Neural crest cell (in vitro differentiated cells): ENCODE measurements around the gene INPP5J. TPM values are rescaled to one million over a fixed set of nuclear protein-coding genes. Genes with fewer than 3 reads are reported as not detected.

Experiments used
- DNase-seq: peaks from one replicate; pipeline ENCODE4 v3.0.0; 2021; ENCODE audit warnings: low read depth, mixed read lengths, low spot score
- H3K27ac Mint-ChIP-seq: one replicate; pipeline ENCODE4 v1.8.0; 2021; ENCODE audit warnings: mild to moderate bottlenecking, mixed read lengths; ENCODE audit not compliant: unreplicated experiment
- H3K27me3 Mint-ChIP-seq: 2 replicates; pipeline ENCODE4 v1.8.0; 2021; ENCODE audit warnings: low read depth, mild to moderate bottlenecking, mixed read lengths
- H3K36me3 Mint-ChIP-seq: 2 replicates; pipeline ENCODE4 v1.8.0; 2021; ENCODE audit warnings: low read depth, mild to moderate bottlenecking, mixed read lengths
- H3K4me1 Mint-ChIP-seq: 2 replicates; pipeline ENCODE4 v1.8.0; 2021; ENCODE audit warnings: mixed read lengths
- H3K4me3 Mint-ChIP-seq: one replicate; pipeline ENCODE4 v1.8.0; 2021; ENCODE audit warnings: mild to moderate bottlenecking, mixed read lengths
- H3K9me3 Mint-ChIP-seq: 2 replicates; pipeline ENCODE4 v1.8.0; 2021; ENCODE audit warnings: mixed read lengths
- total RNA-seq: library from RNA; stranded (reverse); gene quantifications from 2 replicates; pipeline ENCODE4 v1.2.1, GENCODE V29; 2021
- TF ChIP-seq, protein P1 (sequence below): fragments of 200-600 bp; sonication (generic); conservative IDR thresholded peaks from 2 replicates; pipeline ENCODE4 v1.5.0; 2021; ENCODE audit warnings: antibody characterized with exemption, mild to moderate bottlenecking

The INPP5J gene
- total RNA-seq, 1 donor from 2014 or later = 4.7 TPM

DNA sequence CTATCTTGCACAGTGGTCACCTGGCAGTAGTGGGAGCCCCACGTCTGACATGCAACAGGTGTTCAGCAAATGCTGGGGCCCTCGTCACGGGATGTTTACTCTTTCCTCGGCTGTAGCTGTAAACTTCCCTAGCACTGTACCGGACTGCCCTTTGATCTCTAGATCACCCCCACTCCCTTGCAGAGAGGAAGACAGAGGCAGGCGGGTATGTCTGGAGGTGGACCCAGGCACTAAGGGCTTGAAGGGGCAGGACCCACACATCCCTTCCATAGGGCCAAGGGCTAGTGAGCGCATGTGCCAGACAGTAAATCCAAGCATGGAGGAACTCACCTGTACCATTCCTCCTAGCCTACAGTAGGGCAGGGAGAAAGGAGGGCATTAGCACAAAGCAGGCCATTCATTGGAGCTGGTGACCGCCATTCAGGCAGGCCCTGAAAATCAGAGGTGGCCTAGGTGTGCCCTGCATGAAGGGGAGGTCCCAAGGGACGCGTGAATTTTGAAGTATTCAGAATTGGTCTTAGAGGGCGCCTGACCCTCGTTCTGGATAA lies 43.6 kb upstream of the INPP5J start:
- TF ChIP-seq, protein P1, sequence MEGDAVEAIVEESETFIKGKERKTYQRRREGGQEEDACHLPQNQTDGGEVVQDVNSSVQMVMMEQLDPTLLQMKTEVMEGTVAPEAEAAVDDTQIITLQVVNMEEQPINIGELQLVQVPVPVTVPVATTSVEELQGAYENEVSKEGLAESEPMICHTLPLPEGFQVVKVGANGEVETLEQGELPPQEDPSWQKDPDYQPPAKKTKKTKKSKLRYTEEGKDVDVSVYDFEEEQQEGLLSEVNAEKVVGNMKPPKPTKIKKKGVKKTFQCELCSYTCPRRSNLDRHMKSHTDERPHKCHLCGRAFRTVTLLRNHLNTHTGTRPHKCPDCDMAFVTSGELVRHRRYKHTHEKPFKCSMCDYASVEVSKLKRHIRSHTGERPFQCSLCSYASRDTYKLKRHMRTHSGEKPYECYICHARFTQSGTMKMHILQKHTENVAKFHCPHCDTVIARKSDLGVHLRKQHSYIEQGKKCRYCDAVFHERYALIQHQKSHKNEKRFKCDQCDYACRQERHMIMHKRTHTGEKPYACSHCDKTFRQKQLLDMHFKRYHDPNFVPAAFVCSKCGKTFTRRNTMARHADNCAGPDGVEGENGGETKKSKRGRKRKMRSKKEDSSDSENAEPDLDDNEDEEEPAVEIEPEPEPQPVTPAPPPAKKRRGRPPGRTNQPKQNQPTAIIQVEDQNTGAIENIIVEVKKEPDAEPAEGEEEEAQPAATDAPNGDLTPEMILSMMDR = no peak
- no peak for DNase-seq
- peaks cover under 1% of the 10 kb centered on the region for H3K27me3 Mint-ChIP-seq
- no peak overlapping the region for H3K27ac Mint-ChIP-seq
- H3K36me3 Mint-ChIP-seq = no peaks in the 10 kb centered on the region
- peak overlapping the region; percentile 52 for H3K4me3 Mint-ChIP-seq
- no peaks in the 10 kb centered on the region for H3K9me3 Mint-ChIP-seq
- peaks cover 33% of the 10 kb centered on the region for H3K4me1 Mint-ChIP-seq

- TF ChIP-seq, protein P1 = no peak
- Mint-ChIP-seq H3K27ac (peak overlapping the region; percentile 100), H3K27me3 (peaks cover 3% of the 10 kb centered on the region), H3K4me1 (peaks cover 38% of the 10 kb centered on the region), H3K36me3 (no peaks in the 10 kb centered on the region), H3K9me3 (no peaks in the 10 kb centered on the region), H3K4me3 (peak overlapping the region; percentile 97)
- no peak for DNase-seq
Measured at GRCh38 chr22:31080164-31080847, 42.5 kb upstream of the INPP5J start.

DNA sequence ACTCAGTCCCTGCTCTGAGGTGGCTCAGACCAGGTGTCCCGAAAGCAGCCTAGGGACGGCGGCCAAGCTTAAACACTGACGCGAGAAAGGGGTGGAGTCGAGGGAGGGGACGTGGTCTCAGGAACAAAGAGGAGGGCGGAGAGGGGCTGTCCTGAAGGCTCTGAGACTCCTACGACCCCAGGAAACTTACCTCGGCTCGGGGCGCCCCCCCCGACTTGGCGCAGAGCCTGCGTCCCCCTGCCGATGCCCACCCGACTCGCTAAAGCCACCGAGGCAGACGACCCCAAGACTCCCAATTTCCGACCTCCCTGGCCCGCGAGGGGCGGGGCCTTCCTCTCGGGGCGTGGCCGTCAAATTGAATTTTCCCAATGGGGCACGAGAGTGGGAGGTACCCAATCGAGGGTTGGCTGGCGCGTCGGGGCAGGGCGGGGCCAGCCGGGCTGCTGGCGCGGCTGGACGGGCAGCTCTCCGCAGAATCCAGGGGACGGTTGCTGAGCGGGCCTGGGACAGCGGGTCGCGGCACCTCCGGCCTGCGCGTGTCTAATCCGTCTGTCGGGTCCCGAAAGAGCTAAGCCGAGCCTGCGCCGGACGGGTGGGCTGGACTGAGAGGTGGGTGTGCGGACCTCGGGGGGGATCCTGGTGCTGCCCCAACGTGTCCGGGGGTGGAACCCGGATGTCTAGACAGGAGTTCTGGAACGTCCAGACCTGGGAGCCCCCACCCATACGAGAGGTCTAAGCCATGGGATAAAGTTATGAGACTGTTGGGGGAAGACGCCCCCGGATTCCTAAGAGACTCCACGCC lies 41.7 kb upstream of the INPP5J start, which contains the start of gene SMTN:
Gene SMTN, plus strand, starts transcription at position 471 of the 802 bp plus-strand sequence. CDS start 1,941 bp downstream, outside the sequence.
- Mint-ChIP-seq H3K4me3 (peak within 1 kb of the TSS; percentile 97), H3K9me3 (no peaks in the 10 kb centered on the region), H3K4me1 (peaks cover 42% of the 10 kb centered on the region), H3K27me3 (peaks cover 3% of the 10 kb centered on the region), H3K36me3 (no peaks in the 10 kb centered on the region), H3K27ac (peak within 1 kb of the TSS; percentile 100)
- DNase-seq = peak; percentile 94
- TF ChIP-seq, protein P1 = no peak

DNA sequence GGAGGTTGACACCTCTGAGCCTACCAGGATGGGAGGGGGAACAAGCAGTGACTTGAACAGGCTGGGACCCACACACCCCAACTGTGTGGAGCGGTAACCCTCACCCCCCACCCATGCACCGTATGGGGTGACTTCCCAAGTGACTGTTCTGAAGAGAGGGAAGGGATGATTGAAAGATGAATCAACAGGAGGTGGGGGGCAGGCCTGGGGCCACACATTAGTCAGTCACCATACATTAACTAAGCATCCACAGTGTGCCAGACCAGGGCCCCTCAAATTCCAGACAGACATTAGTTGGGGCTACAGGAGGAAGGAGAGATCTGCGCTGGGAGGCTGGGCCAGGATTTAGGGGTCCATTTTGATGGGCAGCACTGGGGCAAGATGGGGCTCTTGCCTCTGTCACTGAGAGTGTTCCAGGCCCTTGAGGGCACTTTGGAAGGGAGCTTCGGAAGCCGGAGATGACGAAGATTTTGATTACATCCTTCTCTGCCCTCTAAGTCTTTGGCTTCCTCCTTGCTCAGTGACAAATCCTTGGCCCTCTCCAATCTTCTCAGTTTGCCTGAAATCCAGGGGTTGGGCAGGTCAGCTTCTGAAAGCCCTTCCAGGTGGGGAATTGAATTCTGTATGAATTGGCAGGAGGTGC lies 40.7 kb upstream of the INPP5J start:
- TF ChIP-seq, protein P1 = no peak
- Mint-ChIP-seq H3K4me3 (peak overlapping the region; percentile 97), H3K27me3 (peaks cover 3% of the 10 kb centered on the region), H3K4me1 (peaks cover 47% of the 10 kb centered on the region), H3K27ac (no peak overlapping the region), H3K9me3 (no peaks in the 10 kb centered on the region), H3K36me3 (no peaks in the 10 kb centered on the region)
- no peak for DNase-seq
